WTC11 (cell line): ENCODE results near the gene PRKX.

Source experiments
- ELF4 ChIP-seq: sonication (generic); formaldehyde crosslinking; IDR thresholded peaks from 2 replicates; pipeline ENCODE4 v1.8.1; 2022; ENCODE audit warnings: low read depth, mild to moderate bottlenecking, moderate library complexity, missing genetic modification reagents
- TEAD4 ChIP-seq: sonication (generic); formaldehyde crosslinking; IDR thresholded peaks from 2 replicates; pipeline ENCODE4 v1.8.0; 2022; ENCODE audit warnings: mild to moderate bottlenecking, missing genetic modification reagents
- TF ChIP-seq, protein P1 (sequence below): sonication (generic); formaldehyde crosslinking; IDR thresholded peaks from 2 replicates; pipeline ENCODE4 v1.8.1; 2023; ENCODE audit warnings: mild to moderate bottlenecking, missing genetic modification reagents, moderate library complexity
- TF ChIP-seq, protein P2 (sequence below): fragments of 200-600 bp; IDR thresholded peaks from 2 replicates; pipeline ENCODE4 v1.8.0; 2022; ENCODE audit warnings: antibody characterized with exemption

DNA sequence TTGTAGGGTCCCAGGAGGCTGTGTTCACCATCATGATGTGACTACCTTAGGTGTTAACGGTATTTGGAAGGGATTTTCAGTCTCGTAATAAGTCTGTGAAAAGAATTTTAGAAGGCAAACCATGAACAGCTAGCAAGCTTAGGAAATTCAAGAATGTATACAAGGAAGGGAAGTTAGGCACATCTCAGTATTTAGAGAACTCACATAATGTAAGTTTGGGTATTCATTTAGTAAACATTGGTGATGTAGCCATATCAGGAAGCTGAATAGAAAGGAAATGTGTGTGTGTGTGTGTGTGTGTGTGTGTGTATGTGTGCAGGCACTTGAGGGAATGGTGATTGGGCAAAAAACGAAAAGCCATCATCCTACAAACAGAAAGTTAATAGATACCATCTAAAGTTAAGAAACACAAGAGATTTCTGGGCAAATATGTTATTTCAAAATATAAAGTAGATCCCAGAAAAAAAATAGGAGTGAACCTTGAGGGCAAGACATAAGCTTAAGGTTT is 34.7 kb upstream of the PRKX start:
- TF ChIP-seq, protein P1, sequence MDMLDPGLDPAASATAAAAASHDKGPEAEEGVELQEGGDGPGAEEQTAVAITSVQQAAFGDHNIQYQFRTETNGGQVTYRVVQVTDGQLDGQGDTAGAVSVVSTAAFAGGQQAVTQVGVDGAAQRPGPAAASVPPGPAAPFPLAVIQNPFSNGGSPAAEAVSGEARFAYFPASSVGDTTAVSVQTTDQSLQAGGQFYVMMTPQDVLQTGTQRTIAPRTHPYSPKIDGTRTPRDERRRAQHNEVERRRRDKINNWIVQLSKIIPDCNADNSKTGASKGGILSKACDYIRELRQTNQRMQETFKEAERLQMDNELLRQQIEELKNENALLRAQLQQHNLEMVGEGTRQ: no peak
- TF ChIP-seq ELF4 (CRISPR knock-in tag) (no peak), TEAD4 (no peak)
- TF ChIP-seq, protein P2, sequence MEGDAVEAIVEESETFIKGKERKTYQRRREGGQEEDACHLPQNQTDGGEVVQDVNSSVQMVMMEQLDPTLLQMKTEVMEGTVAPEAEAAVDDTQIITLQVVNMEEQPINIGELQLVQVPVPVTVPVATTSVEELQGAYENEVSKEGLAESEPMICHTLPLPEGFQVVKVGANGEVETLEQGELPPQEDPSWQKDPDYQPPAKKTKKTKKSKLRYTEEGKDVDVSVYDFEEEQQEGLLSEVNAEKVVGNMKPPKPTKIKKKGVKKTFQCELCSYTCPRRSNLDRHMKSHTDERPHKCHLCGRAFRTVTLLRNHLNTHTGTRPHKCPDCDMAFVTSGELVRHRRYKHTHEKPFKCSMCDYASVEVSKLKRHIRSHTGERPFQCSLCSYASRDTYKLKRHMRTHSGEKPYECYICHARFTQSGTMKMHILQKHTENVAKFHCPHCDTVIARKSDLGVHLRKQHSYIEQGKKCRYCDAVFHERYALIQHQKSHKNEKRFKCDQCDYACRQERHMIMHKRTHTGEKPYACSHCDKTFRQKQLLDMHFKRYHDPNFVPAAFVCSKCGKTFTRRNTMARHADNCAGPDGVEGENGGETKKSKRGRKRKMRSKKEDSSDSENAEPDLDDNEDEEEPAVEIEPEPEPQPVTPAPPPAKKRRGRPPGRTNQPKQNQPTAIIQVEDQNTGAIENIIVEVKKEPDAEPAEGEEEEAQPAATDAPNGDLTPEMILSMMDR: no peak
